Neural progenitor cell (in vitro differentiated cells): ENCODE measurements around the gene UBE2V1.

Experiments
- CTCF ChIP-seq: fragments of 200-600 bp; sonication (generic); IDR thresholded peaks from 2 replicates; pipeline ENCODE4 v1.5.1; 2017; ENCODE audit warnings: antibody characterized with exemption, mild to moderate bottlenecking
- EZH2 ChIP-seq: fragments of 200-600 bp; sonication (generic); IDR thresholded peaks from 2 replicates; pipeline ENCODE4 v1.6.1; 2017; ENCODE audit warnings: antibody characterized with exemption, mild to moderate bottlenecking, moderate library complexity

- no peak for TF ChIP-seq CTCF
- TF ChIP-seq EZH2 = no peak
Measured at GRCh38 chr20:50149481-50150254, 36.7 kb upstream of the UBE2V1 start.
